GM12872 (cell line): ENCODE data around the gene FMNL3.
A peak's percentile ranks its signal among the peaks of the same experiment; 100 is the strongest.

Experiments used
- TF ChIP-seq, protein P1 (sequence below): IDR thresholded peaks from 3 replicates; pipeline ENCODE4 v1.5.1; 2011; ENCODE audit warnings: low read depth, mild to moderate bottlenecking, low read length, moderate library complexity; ENCODE audit not compliant: insufficient read depth

The FMNL3 gene

DNA sequence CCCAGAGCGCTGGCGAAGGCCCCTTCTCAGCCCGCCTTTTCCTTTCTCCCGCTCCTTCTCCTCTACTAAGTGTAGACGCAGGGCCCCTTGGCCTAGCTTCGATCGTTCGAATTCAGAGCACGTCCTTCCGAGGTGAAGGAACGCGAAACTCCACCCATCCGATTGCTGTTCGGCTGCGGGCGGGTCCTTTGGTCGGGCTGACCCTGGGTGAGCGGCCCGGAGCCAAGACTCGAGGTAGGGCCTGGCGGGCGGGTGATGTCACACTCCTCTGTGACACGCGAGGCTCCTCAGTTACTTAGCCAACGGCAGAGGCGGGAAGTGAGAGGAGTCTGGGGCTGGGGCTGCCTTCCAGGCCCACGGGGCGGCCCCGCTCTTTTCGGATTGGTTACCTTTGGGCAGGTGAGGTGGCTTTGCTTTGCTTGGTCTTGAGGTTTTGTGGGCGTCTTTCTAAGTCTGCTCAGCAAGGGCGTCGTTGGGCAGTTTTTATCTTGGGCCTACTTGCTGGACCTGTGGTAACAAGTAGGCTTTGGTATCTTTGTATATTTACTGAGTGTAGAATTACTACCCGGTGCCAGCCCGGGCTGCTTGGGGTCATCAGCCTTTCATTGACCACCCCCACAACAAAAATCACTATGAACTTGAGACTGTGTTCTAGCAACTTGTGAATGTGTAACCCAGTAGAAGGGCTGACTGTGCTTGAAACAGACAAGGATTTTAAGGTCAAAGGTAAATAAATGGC, 34.8 kb upstream of the FMNL3 start:
- TF ChIP-seq, protein P1, sequence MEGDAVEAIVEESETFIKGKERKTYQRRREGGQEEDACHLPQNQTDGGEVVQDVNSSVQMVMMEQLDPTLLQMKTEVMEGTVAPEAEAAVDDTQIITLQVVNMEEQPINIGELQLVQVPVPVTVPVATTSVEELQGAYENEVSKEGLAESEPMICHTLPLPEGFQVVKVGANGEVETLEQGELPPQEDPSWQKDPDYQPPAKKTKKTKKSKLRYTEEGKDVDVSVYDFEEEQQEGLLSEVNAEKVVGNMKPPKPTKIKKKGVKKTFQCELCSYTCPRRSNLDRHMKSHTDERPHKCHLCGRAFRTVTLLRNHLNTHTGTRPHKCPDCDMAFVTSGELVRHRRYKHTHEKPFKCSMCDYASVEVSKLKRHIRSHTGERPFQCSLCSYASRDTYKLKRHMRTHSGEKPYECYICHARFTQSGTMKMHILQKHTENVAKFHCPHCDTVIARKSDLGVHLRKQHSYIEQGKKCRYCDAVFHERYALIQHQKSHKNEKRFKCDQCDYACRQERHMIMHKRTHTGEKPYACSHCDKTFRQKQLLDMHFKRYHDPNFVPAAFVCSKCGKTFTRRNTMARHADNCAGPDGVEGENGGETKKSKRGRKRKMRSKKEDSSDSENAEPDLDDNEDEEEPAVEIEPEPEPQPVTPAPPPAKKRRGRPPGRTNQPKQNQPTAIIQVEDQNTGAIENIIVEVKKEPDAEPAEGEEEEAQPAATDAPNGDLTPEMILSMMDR = no peak

DNA sequence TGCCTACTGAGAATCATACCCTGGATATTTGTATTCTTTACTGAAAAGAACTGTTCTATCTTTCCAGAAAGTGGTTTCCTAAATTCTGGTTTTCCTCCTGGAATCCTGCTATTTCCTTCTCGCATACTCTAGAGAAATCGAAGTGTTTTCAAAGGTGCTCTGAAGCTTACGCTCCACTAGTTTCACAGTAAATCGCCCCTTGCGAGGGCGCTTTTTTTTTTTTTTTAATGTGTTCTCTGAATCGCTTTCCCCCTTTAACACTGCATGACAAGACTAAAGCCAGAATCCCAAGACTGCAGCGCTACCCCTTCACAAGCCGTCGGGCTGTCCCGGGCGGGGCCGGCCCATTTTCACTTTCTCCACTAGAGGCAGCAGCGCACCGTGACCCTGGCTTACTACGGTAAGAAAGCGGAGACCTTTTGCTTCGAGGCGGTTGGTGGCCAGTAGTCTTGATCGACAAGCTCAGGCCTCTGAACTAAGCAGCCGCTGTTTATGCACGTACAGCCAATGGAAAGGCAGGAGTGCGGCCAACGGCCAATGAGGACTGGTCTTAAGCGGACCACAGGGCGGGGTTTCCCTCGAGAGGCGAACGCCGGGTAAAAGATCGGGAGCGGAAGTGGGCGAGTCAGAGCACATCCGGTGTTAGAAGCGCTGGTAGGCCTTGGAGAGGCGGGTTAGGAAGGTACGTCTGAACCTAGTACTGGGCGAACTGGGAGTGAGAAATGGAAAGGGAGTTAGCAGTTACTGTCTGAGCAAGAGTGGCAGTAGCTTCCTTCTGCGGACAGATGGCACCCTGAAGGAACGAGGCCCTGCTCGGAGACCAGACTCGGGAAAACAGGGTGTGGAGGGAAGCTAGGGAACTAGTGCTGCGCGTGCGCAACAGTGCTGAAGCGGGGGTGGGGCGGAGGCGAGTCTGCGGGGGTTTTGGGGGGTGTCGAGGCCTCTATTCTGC, 34.0 kb upstream of the FMNL3 start, which contains the start of gene TMBIM6:
Gene TMBIM6 (plus strand): TSS at position 628 of the 952 bp plus-strand sequence. CDS start 10,937 bp downstream, outside the sequence.
- TF ChIP-seq, protein P1 = peak; percentile 92

DNA sequence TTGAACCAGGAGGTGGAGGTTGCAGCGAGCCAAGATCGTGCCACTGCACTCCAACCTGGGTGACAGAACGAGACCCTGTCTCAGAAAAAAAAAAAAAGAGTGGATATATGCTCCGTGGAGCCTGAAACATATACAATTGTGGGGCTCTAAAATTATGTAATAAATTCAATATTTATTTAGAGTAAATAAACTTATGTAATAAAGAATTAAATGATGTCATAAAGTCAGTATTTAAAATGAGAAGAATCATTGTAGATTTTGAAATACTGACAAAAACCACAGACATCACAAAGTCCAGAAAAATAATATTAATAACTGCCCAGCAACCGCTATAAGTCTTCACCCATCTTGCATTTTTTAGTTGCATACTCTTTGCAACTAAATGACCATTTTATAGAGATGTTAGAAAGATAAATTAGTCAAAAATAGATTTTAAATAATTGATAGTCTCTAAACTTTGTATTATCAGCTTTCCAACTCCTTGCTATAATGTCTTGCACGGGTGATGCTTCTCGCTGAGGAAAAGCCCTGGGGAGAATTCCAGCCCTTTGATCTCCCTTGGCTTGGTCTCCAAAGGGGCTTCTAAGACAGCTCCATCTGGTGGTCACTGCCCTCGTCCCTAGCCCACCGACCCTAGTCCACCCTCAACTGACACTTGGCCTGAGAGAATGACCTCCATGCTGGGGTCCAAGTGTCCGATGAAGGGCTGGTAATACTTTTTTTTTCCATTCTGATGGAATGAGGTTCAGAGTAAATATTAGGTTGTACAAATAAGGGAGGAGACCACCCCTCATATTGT, 26.2 kb upstream of the FMNL3 start:
- TF ChIP-seq, protein P1 = no peak

DNA sequence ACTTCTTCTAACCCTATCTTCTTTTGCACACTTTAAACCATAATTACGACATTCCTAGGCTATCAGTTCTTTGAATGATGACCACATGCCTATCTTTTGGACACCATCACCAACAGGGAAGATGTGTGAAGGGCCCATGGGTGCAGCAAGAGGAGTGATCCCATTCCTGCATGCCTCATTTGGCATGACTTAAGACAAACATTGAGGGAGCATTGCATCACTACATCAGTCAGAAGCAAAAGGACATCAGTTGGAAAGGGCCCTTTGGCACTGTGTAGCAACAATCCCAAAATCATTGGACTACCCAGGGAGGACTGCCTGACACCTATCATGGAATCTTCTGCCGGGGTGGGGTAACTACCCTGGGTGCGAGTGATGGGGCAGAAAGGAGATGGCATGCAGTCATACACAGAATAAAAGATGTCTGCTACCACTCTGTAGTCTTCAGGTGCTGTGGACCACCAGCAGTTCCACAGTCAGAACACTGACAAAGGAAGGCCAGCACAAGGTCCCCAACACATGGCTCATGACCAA, 23.4 kb upstream of the FMNL3 start:
- TF ChIP-seq, protein P1 = no peak

GRCh38 chr12:49730050-49730449, 22.8 kb upstream of the FMNL3 start:
- TF ChIP-seq, protein P1 = no peak

GRCh38 chr12:49728446-49728845, 21.2 kb upstream of the FMNL3 start:
- TF ChIP-seq, protein P1 = no peak

DNA sequence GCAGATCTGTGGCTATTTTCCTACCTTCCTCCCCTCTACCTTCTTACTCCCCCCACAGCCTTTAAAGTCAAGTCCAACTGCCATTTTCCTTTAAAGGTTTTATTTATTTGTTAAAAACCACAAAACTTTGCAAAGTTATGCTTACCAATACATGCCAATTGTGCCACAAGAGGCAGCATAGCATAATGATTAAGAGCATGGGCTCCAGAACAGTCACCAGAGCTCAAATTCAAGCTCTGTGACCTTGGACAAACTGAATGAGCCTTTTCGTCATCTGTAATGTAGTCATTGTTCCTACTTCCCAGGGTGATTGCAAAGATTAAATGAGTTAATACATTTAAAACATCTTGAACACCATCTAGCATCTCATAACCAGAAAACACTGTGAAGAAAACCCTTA, 13.0 kb upstream of the FMNL3 start:
- TF ChIP-seq, protein P1 = no peak
